Caco-2 (cell line): ENCODE data around the gene PSMB3. TPM values are rescaled to one million over a fixed set of nuclear protein-coding genes. Genes with fewer than 3 reads are reported as not detected.

Experiments used
- BruUV-seq: library from RNA; stranded (reverse); fragments of 400-500 nt; replicated peaks from 2 replicates; lab custom pipeline; 2021; lab: Mats Ljungman, UMichigan
- CTCF ChIA-PET: fragments of 300-600 bp; sonication (Branson Sonifier 250); formaldehyde crosslinking; loops from one replicate; lab custom pipeline; 2022; ENCODE audit warnings: antibody characterized with exemption; lab: Charles Lee
- POLR2A ChIA-PET: fragments of 300-600 bp; sonication (Branson Sonifier 250); formaldehyde crosslinking; loops from one replicate; lab custom pipeline; 2022; ENCODE audit warnings: antibody characterized with exemption; lab: Charles Lee
- DNase-seq, 2 experiments: peaks; one replicate each; pipeline versions ENCODE4 v3.0.0 to v3.0.0-alpha.2; 2020 to 2022
- H3K27me3 ChIP-seq: replicated peaks from 2 replicates; pipeline ENCODE4 v1.6.0; 2011; ENCODE audit warnings: low read length; ENCODE audit not compliant: control insufficient read depth, insufficient read depth
- H3K36me3 ChIP-seq: 2 replicates; pipeline ENCODE4 v1.5.1; 2011; ENCODE audit warnings: low read length; ENCODE audit not compliant: control insufficient read depth, insufficient read depth
- H3K4me1 ChIP-seq: fragments of 250-450 bp; sonication (Bioruptor Pico); 2 replicates; pipeline ENCODE4 v1.5.1; 2020; ENCODE audit warnings: mild to moderate bottlenecking
- H3K4me3 ChIP-seq: 2 replicates; pipeline ENCODE4 v1.5.1; 2011; ENCODE audit warnings: low read depth, mild to moderate bottlenecking, control low read depth, low read length
- H3K9me3 ChIP-seq: fragments of 250-450 bp; sonication (Bioruptor Pico); 2 replicates; pipeline ENCODE4 v1.5.1; 2020; ENCODE audit warnings: mild to moderate bottlenecking, moderate library complexity
- H3K27ac Mint-ChIP-seq: one replicate; pipeline ENCODE4 v1.8.0; 2022; ENCODE audit warnings: mixed read lengths; ENCODE audit not compliant: unreplicated experiment
- H3K27me3 Mint-ChIP-seq: one replicate; pipeline ENCODE4 v1.8.0; 2022; ENCODE audit warnings: mixed read lengths; ENCODE audit not compliant: insufficient read depth, unreplicated experiment
- H3K36me3 Mint-ChIP-seq: one replicate; pipeline ENCODE4 v1.8.0; 2022; ENCODE audit warnings: mild to moderate bottlenecking, mixed read lengths; ENCODE audit not compliant: insufficient read depth, unreplicated experiment
- H3K4me1 Mint-ChIP-seq: one replicate; pipeline ENCODE4 v1.8.0; 2022; ENCODE audit warnings: low read depth, mixed read lengths; ENCODE audit not compliant: unreplicated experiment
- H3K4me3 Mint-ChIP-seq: one replicate; pipeline ENCODE4 v1.8.0; 2022; ENCODE audit warnings: mild to moderate bottlenecking, moderate library complexity, mixed read lengths; ENCODE audit not compliant: unreplicated experiment
- H3K9me3 Mint-ChIP-seq: one replicate; pipeline ENCODE4 v1.8.0; 2022; ENCODE audit warnings: mixed read lengths; ENCODE audit not compliant: unreplicated experiment
- intact Hi-C: fragments of 100-400 bp; cut with micrococcal nuclease; formaldehyde crosslinking; loops from one replicate; pipeline ENCODE4 v1.10.0; 2022; ENCODE audit not compliant: unreplicated experiment
- total RNA-seq: library from RNA; stranded (reverse); gene quantifications from 2 replicates; pipeline ENCODE4 v1.2.3, GENCODE V29; 2022
- TF ChIP-seq, protein P1 (sequence below), 2 experiments: fragments of 200-600 bp in 1 of 2; IDR thresholded peaks; 1 replicate in 1 of 2; 2 replicates in 1 of 2; pipeline versions ENCODE4 v1.5.1 to v1.8.0; 2011 to 2022; ENCODE audit warnings: antibody characterized with exemption in 1 of 2, control low read depth in 1 of 2, inconsistent platforms in 1 of 2, low read depth in 1 of 2, low read length in 1 of 2, mild to moderate bottlenecking in 1 of 2, moderate library complexity in 1 of 2; ENCODE audit not compliant: insufficient read depth in 1 of 2, severe bottlenecking in 1 of 2, unreplicated experiment in 1 of 2

Gene PSMB3
- total RNA-seq, 1 experiment from 2014 or later, result 427 TPM

DNA sequence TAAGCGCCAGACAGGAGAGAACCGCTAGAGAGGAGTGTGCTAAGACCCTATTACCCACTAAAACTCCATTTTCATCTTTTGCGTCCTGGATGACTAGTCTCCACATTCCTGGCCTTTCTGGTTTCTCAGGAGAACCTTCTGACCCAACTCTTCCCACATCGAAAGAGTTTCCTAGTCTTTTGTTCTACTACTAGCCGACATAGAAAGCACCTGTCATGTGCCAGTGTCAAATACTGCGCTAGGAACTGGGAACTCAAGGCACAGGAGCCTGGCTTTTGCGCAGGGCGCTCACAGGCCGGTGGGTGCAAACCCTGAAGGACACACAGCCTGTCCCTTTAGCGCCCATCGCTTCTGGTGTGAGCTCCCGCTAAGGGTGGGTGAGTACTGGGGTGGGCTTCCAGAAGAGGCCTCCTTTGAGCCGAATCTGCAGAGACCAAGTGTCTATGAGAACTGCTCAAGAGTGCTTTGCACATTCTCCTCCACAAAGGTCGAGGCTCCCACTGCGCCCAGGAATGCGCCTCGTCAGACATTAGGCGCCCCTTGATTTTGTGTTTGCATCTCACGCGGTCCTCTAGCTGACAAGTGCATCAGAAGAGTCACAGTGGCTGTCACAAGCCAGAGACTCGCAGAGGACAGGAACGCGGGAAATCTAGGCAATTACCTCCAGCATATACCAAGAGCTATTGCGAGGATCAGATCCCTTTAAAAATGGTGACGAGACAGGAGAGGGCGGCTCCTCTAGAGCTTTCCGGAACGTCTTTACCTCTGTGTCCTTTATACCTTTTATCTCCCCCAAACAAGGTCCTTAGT, 2.0 kb upstream of the PSMB3 start:
- peaks cover 30% of the 10 kb centered on the region for H3K4me1 Mint-ChIP-seq
- no TSS peak for BruUV-seq
- H3K27me3 Mint-ChIP-seq, result peaks cover 2% of the 10 kb centered on the region
- intact Hi-C loops, result loop anchor here (5.0 kb wide), 1 partner anchor 402 kb away; the partner anchor contains the start of gene PLXDC1
- peaks cover 29% of the 10 kb centered on the region for H3K4me1 ChIP-seq
- H3K4me3 Mint-ChIP-seq, result peak overlapping the region; percentile 79
- peak overlapping the region; percentile 90 for H3K4me3 ChIP-seq
- no peaks in the 10 kb centered on the region for H3K27me3 ChIP-seq
- CTCF ChIA-PET, result no interaction called here
- peaks cover 56% of the 10 kb centered on the region for H3K36me3 Mint-ChIP-seq
- no peak for DNase-seq
- H3K9me3 Mint-ChIP-seq, result no peaks in the 10 kb centered on the region
- TF ChIP-seq, protein P1, sequence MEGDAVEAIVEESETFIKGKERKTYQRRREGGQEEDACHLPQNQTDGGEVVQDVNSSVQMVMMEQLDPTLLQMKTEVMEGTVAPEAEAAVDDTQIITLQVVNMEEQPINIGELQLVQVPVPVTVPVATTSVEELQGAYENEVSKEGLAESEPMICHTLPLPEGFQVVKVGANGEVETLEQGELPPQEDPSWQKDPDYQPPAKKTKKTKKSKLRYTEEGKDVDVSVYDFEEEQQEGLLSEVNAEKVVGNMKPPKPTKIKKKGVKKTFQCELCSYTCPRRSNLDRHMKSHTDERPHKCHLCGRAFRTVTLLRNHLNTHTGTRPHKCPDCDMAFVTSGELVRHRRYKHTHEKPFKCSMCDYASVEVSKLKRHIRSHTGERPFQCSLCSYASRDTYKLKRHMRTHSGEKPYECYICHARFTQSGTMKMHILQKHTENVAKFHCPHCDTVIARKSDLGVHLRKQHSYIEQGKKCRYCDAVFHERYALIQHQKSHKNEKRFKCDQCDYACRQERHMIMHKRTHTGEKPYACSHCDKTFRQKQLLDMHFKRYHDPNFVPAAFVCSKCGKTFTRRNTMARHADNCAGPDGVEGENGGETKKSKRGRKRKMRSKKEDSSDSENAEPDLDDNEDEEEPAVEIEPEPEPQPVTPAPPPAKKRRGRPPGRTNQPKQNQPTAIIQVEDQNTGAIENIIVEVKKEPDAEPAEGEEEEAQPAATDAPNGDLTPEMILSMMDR (IDR thresholded peaks at IDR 0.05; ENCODE audit: insufficient read depth in 1 of 2, low read depth in 1 of 2, low read length in 1 of 2, severe bottlenecking in 1 of 2, unreplicated experiment in 1 of 2), result no peak
- POLR2A ChIA-PET, result interaction anchor here (0.6 kb wide), 3 partner anchors 44 to 403 kb away, joined by 3 to 4 read pairs (median 3); no protein-coding TSS in a partner anchor
- H3K9me3 ChIP-seq, result no peaks in the 10 kb centered on the region
- no peaks in the 10 kb centered on the region; the same call in 1 of the 2 replicates for H3K36me3 ChIP-seq
- H3K27ac Mint-ChIP-seq, result peak overlapping the region; percentile 80

DNA sequence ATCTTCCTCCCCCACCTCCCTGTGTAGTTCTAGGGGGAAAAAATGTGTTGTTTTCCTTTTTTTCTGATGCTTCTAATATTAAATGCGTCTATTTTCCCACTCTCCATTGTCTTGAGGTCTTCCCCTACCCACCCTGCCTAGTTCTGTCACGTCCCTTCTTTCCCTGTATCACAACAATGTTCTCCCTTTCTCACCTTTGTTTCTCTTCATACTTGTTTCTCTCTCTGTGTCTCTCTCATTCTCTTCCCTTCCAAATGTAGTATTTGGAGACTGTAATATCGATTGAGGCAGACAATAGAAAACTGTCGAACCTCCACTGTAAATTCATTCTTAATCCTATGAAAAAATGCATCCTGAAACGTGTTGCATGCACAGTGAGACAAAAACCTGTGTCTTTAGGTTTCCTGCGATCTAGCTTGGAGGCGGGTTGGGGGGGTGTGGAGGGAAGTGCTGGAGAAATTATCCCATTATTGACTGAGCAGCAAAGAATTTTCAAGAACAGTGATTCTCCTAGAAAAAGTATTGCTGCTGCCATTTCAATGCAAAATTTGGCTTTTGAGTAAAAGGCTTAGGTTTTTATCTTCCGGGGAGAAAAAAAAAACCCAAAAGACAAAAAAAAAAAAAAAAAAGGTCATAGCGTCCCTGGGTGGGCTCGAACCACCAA, 1.3 kb upstream of the PSMB3 start:
- POLR2A ChIA-PET, result interaction anchor here (0.6 to 1.2 kb wide), 3 partner anchors 43 to 403 kb away, joined by 3 to 4 read pairs (median 3); no protein-coding TSS in a partner anchor
- Mint-ChIP-seq H3K9me3 (no peaks in the 10 kb centered on the region), H3K4me1 (peaks cover 25% of the 10 kb centered on the region), H3K36me3 (peaks cover 58% of the 10 kb centered on the region), H3K27ac (peak overlapping the region; percentile 80), H3K4me3 (peak overlapping the region; percentile 79), H3K27me3 (peaks cover 2% of the 10 kb centered on the region)
- no peaks in the 10 kb centered on the region for H3K27me3 ChIP-seq
- TF ChIP-seq, protein P1 (IDR thresholded peaks at IDR 0.05; ENCODE audit: insufficient read depth in 1 of 2, low read depth in 1 of 2, low read length in 1 of 2, severe bottlenecking in 1 of 2, unreplicated experiment in 1 of 2), result no peak
- DNase-seq, result no peak
- BruUV-seq, result no TSS peak
- CTCF ChIA-PET, result interaction anchor here (0.7 to 1.2 kb wide), 3 partner anchors 74 to 222 kb away, joined by 4 read pairs; no protein-coding TSS in a partner anchor
- no peaks in the 10 kb centered on the region for H3K9me3 ChIP-seq
- peak overlapping the region; percentile 90 for H3K4me3 ChIP-seq
- H3K4me1 ChIP-seq, result peaks cover 22% of the 10 kb centered on the region
- H3K36me3 ChIP-seq, result no peaks in the 10 kb centered on the region; the same call in 1 of the 2 replicates
- intact Hi-C loops, result loop anchor here (5.0 kb wide), 1 partner anchor 401 kb away; the partner anchor contains the start of gene PLXDC1
